Placental pericyte (primary cell): Measurements from ENCODE around the gene PRKAR1A. TPM values are rescaled to one million over a fixed set of nuclear protein-coding genes. Genes with fewer than 3 reads are reported as not detected.

Experiments used
- total RNA-seq: library from RNA; depleted of rRNA; stranded (reverse); fragments of >200 nt; gene quantifications from 2 replicates; pipeline ENCODE4 v1.2.3, GENCODE V29; 2012

PRKAR1A gene
- 319 and 323 TPM in 2 replicates for total RNA-seq

GRCh38 chr17:68512247-68512959 lies at the start of gene PRKAR1A:
Gene PRKAR1A, plus strand, starts transcription at chr17:68512430. Its CDS starts 2,970 bp downstream, at chr17:68515400.

Other genes with a start within 250 kb of the PRKAR1A start
- gene SLC16A6, start 221.3 kb upstream of the PRKAR1A start, total RNA-seq = 4.2 and 122 TPM in 2 replicates
- gene ARSG, start 220.9 kb upstream of the PRKAR1A start, total RNA-seq = 1.5 and 13.7 TPM in 2 replicates
- 113 and 349 TPM in 2 replicates for gene WIPI1, start 54.9 kb upstream of the PRKAR1A start, total RNA-seq
- 0.57 and 6.8 TPM in 2 replicates for gene FAM20A, start 88.9 kb downstream of the PRKAR1A start, total RNA-seq